ENCODE results near the gene RAB11FIP4.

The RAB11FIP4 gene

DNA sequence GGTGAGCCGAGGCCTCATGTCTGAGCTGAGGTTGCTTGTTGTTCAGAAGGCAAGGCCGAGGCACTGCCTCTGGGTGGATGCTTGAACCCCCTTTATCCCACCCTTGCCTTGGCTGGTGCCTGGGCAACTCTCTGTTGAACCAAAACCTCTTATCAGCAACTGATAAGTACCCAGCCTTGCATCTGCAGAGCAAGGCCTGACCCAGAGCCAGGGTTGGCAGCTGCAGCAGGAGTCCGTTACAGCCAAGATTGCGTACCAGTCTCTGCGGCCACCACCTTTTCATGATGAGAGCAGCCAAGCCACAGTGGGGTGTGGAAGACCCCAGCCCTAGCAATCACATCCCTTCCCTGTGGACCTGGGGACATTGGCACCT lies 118.3 kb downstream of the RAB11FIP4 start:
- DNase-seq = no peak

GRCh38 chr17:31510308-31511194 lies 119.1 kb downstream of the RAB11FIP4 start:
- no peak for DNase-seq

GRCh38 chr17:31511195-31511578 lies 119.7 kb downstream of the RAB11FIP4 start:
- DNase-seq = no peak

DNA sequence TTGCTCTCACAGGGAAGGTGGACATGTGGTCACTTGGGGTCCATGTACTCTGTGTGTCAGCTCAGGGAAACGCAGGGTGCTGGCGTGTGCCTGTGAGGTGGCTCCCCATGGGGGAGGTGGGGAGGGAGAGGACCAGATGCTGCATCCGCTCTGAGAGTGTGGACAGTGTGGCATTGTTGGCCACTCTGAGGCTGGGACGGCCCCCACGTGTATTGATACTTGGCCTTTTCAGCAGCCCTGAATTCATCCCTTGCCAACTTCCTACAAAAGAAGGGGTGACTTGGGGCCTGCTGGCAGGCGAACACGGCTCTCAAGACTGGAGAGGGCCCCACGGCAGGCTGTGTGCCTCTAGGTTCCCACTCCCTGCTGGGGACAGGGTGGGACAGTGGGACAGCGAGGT lies 120.1 kb downstream of the RAB11FIP4 start:
- DNase-seq = no peak

DNA sequence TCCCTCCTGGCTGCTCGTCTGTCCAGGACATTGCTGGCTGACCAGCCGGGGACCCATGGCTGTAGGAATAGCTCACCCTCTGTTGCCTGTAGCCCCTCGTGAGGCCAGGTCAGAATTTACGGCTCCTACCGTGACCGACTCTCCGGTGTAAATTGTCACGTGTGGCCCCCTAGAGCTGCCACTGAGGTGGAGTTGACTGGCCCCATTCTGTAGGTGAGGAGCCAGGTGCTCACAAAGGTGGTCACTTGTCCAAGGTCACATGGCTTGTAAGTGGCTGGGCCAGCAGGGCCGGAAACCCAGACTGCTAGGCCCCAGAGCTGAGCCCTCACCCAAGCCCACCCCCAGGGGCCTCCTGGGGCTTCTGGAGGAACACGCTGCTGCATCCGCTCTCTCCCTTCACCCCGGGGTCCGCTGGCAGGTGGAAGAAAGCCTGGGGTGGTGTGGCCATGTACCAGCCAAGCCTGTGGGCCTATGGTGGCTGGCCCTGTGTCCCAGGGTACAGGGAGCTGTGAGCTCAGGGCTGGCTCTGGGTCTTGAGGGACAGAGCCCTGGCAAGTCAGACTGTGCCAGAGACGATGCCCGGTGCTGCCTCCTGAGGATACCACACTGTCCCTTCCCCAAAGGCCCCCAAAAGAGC lies 120.7 kb downstream of the RAB11FIP4 start:
- no peak for DNase-seq

GRCh38 chr17:31512796-31513195 lies 121.3 kb downstream of the RAB11FIP4 start:
- no peak for DNase-seq

- DNase-seq = no peak
Measured at GRCh38 chr17:31513731-31514427, 122.4 kb downstream of the RAB11FIP4 start.

GRCh38 chr17:31515267-31515666 lies 123.8 kb downstream of the RAB11FIP4 start:
- DNase-seq = peak; percentile 10

DNA sequence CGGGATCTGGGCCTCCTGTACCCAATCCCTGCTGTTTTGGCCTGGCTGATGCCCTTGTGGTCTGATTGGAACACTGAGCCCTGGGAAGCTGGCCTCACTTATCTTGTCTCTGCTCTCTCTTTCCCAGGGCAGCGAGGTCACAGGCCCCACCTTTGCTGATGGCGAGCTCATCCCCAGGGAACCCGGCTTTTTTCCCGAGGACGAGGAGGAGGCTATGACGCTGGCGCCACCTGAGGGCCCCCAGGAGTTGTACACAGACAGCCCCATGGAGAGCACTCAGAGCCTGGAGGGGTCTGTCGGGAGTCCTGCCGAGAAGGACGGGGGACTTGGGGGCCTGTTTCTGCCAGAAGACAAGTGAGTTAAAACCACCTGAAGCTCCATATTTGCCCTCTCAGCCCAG lies 126.0 kb downstream of the RAB11FIP4 start:
- DNase-seq = peak; percentile 30

DNA sequence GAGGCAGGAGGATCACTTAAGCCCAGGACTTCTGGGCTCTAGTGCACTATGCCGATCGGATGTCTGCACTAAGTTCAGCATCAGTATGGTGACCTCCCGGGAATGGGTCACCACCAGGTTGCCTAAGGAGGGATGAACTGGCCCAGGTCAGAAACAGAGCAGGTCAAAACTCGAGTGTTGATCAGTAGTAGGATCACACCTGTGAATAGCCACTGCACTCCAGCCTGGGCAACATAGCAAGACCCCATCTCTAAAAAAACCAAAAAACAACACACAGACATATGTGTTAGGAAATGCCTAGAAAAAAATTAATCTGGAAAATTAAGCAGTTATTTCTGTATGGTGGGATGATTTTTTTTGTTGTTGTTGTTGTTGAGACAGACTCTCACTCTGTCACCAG lies 127.0 kb downstream of the RAB11FIP4 start:
- DNase-seq = no peak

GRCh38 chr17:31521632-31522283 lies 130.3 kb downstream of the RAB11FIP4 start:
- no peak for DNase-seq

DNA sequence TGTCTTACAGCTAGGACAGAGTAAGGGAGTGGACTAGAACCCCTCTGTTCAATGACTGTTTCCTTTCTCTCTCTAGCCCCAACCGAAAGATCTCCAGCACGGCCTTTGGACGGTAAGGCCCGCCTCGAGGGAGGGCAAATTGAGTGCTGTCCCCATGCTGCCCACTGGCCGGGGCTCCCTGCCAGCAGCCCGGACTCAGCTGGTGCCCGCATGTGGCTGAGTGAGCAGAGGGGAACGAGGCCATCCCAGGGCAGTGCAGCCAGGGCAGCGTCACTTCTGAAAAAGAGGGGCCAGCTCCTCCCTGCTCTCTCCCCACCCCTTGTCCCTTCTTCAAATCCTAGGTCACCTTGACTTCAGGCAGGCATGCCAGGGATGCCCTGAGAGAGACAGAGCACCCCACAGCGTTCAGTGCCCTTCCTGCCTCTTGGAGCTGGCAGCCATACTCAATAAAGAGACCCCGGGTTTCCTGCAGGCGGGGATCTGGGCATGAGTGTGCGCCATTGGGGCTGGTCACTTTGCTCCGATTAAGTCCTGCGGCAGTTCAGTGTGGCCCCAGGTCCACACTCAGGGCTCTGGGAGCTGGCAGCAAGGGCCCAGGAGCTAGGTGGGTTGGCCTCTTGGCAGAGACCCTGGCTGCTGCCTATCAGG lies 130.9 kb downstream of the RAB11FIP4 start:
- DNase-seq = no peak

DNA sequence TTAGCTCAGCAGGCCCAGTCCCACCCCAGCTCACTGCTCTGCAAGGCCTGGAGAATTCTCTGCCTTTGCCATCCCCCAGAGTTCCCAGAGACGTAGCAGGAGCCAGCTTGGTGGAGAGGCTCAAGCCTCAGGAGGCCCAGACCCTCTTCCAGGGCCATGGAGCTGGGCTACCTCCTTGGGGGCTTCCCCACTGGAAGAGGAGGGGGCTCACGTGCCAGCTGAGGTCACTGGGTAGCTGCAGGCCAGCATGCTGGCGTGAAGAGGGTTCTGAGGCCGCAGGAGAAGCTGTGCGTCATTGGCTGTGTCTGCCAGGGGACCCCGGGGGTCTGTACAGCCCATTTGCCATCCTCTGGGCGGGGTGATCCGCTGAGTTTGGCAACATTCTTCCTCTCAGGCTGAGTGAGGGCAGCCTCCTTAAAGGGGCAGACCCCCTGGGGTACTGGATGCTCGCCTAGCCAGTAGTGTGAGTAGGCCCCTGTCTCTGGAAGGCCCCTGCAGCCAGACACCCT lies 131.6 kb downstream of the RAB11FIP4 start:
- no peak for DNase-seq

DNA sequence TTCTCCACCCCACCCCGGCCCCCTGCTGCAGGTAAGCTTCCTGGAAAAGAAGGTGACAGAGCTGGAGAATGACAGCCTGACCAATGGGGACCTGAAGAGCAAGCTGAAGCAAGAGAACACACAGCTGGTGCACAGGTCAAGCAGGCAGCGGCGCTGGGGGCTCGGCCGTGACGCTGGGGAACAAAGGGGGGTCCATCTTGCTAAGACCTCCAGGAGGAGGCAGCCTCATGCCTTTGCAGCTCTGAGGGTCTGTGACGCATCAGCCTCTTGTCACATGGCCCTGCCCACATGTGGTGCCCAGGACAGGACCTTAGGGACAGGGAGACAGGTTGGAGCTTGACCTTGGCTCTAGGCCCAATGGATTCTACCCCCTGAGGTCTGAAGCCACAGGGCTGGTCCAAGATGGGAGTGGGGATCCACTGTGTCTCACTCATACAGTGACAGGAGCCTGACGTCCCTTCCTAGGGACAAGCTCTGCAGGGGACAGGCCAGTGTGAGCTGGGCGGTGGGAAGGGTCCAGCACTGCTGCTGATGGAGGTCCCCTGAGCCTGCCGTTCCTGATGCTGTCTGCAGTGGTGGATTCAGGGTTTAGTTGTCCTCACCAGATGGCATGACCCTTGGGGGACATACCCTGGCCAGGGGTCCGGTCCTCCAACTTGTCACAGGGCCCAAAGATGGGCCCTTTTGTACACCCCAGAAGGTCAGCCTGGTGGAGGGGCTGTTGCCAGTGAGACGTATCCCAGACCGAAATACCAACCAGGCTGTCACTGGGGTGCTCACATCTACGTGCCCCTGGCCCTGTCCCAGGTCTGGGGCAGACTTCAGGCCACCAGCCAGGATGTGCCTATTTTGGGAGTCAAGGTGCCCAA lies 132.6 kb downstream of the RAB11FIP4 start:
- DNase-seq = no peak

- DNase-seq = no peak
Measured at GRCh38 chr17:31524926-31525800, 133.7 kb downstream of the RAB11FIP4 start.

DNA sequence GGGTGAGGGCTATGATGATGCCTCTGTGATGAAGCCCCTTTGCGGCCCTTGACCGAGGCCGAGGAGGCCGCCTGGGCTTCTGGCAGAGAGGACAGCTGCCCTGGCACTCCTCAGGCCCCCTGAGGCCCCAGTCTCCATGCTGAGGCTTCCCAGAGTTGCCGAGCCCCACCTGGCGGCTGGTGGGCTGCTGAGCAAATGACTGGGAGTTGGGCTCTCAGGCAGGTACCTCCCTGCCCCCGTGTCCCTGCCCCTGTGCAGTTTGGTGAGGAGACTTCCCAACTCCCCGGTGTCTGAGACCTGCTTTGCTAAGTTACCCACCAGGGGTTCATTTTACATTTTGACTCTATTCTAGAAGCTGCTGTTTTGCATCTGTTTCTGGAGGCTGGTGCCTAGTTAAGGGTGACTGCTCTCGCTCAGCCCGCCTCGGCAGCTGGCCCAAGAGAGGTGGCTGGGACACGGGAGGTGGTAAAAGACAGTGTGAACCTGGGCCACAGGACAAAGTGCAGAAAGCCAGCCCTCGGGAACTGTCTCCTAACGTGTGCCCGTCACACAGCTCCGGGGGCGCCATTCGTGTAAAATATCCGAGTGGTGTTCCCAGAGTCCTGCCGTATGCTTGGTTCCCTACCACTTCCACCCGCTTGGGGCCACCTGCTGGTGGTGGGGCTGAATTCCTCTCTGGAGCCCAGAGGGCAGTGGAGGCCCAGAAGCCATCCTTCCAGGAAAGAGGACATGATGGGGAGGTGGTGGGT lies 134.5 kb downstream of the RAB11FIP4 start:
- no peak for DNase-seq

DNA sequence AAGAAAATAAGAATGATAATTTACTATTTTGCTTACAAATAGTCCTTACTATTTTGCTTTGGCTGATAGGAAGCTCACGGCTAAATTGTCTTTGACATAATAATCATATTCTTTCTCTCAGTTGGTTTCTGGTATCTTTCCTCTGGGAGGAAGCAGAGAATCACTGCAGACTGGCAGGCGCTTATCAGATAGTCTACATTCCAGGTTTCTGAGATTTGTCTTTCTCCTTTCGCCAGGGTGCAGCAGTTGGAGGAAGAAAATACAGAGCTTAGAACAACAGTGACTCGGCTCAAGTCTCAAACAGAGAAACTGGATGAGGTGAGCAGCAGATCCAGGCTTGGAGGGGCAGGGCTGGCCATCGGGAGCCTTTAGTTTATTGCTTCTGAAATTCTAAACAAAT lies 136.1 kb downstream of the RAB11FIP4 start:
- no peak for DNase-seq

DNA sequence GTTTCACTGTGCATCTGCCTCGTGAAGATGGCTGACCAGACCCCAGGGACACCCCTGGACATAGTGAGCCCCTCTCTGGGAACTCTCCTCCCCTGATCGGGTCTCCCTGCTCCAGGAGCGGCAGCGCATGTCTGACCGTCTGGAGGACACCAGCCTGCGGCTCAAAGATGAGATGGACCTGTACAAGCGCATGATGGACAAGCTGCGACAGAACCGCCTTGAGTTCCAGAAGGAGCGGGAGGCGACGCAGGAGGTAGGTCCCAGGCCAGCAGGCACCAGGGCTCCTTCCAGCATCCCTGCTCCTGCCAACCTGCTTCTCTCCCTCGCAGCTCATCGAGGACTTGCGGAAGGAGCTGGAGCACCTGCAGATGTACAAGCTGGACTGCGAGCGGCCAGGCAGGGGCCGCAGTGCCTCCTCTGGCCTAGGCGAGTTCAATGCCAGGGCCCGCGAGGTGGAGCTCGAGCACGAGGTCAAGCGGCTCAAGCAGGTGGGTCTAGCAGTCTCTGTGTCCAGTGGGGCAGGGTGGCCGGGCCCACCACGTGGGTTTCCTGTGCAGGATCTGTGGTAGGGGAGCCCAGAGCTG lies 136.9 kb downstream of the RAB11FIP4 start:
- no peak for DNase-seq

GRCh38 chr17:31529841-31530251 lies 138.4 kb downstream of the RAB11FIP4 start:
- DNase-seq = no peak

Data from NCI-H524 treated with DMSO at 0.1 percent for 48 hours (cell line).